ENCODE data around the gene SLIT3. TPM values are rescaled to one million over a fixed set of nuclear protein-coding genes. Genes with fewer than 3 reads are reported as not detected.

Gene SLIT3
- total RNA-seq, 1 donor from 2014 or later: 31.8 TPM

- Mint-ChIP-seq H3K27ac (ENCODE audit: unreplicated experiment) (no peak overlapping the region), H3K4me3 (ENCODE audit: unreplicated experiment) (no peak overlapping the region), H3K4me1 (ENCODE audit: unreplicated experiment) (peaks cover 27% of the 10 kb centered on the region), H3K27me3 (ENCODE audit: unreplicated experiment) (no peaks in the 10 kb centered on the region), H3K9me3 (ENCODE audit: unreplicated experiment) (no peaks in the 10 kb centered on the region), H3K36me3 (ENCODE audit: unreplicated experiment) (no peaks in the 10 kb centered on the region)
- TF ChIP-seq CTCF (IDR thresholded peaks at IDR 0.05): no peak
- no peak for DNase-seq (ENCODE audit: extremely low spot score, unreplicated experiment)
These were observed 123.9 kb downstream of the SLIT3 start for GRCh38 chr5:169176709-169177694.

- no peak for TF ChIP-seq CTCF (IDR thresholded peaks at IDR 0.05)
- no peaks in the 10 kb centered on the region for H3K27me3 Mint-ChIP-seq (ENCODE audit: unreplicated experiment)
- no peaks in the 10 kb centered on the region for H3K36me3 Mint-ChIP-seq (ENCODE audit: unreplicated experiment)
- H3K4me1 Mint-ChIP-seq (ENCODE audit: unreplicated experiment): peaks cover 35% of the 10 kb centered on the region
- no peaks in the 10 kb centered on the region for H3K9me3 Mint-ChIP-seq (ENCODE audit: unreplicated experiment)
- H3K27ac Mint-ChIP-seq (ENCODE audit: unreplicated experiment): no peak overlapping the region
- no peak for DNase-seq (ENCODE audit: extremely low spot score, unreplicated experiment)
- H3K4me3 Mint-ChIP-seq (ENCODE audit: unreplicated experiment): no peak overlapping the region
These were observed 125.2 kb downstream of the SLIT3 start for GRCh38 chr5:169175733-169176132.

- H3K27me3 Mint-ChIP-seq (ENCODE audit: unreplicated experiment): no peaks in the 10 kb centered on the region
- no peaks in the 10 kb centered on the region for H3K9me3 Mint-ChIP-seq (ENCODE audit: unreplicated experiment)
- no peak overlapping the region for H3K4me3 Mint-ChIP-seq (ENCODE audit: unreplicated experiment)
- no peak for DNase-seq (ENCODE audit: extremely low spot score, unreplicated experiment)
- no peak for TF ChIP-seq CTCF (IDR thresholded peaks at IDR 0.05)
- H3K36me3 Mint-ChIP-seq (ENCODE audit: unreplicated experiment): no peaks in the 10 kb centered on the region
- no peak overlapping the region for H3K27ac Mint-ChIP-seq (ENCODE audit: unreplicated experiment)
- H3K4me1 Mint-ChIP-seq (ENCODE audit: unreplicated experiment): peaks cover 42% of the 10 kb centered on the region
These were observed 126.0 kb downstream of the SLIT3 start for GRCh38 chr5:169174923-169175322.

- Mint-ChIP-seq H3K9me3 (ENCODE audit: unreplicated experiment) (no peaks in the 10 kb centered on the region), H3K4me1 (ENCODE audit: unreplicated experiment) (peaks cover 57% of the 10 kb centered on the region), H3K27me3 (ENCODE audit: unreplicated experiment) (no peaks in the 10 kb centered on the region), H3K27ac (ENCODE audit: unreplicated experiment) (peak overlapping the region; percentile 36), H3K36me3 (ENCODE audit: unreplicated experiment) (no peaks in the 10 kb centered on the region), H3K4me3 (ENCODE audit: unreplicated experiment) (no peak overlapping the region)
- DNase-seq (ENCODE audit: extremely low spot score, unreplicated experiment): no peak
- no peak for TF ChIP-seq CTCF (IDR thresholded peaks at IDR 0.05)
These were observed 127.6 kb downstream of the SLIT3 start for GRCh38 chr5:169173372-169173771.

GRCh38 chr5:169171515-169171914 lies 129.4 kb downstream of the SLIT3 start:
- DNase-seq (ENCODE audit: extremely low spot score, unreplicated experiment): no peak
- Mint-ChIP-seq H3K4me1 (ENCODE audit: unreplicated experiment) (peaks cover 65% of the 10 kb centered on the region), H3K27me3 (ENCODE audit: unreplicated experiment) (no peaks in the 10 kb centered on the region), H3K27ac (ENCODE audit: unreplicated experiment) (peak overlapping the region; percentile 81), H3K4me3 (ENCODE audit: unreplicated experiment) (no peak overlapping the region), H3K9me3 (ENCODE audit: unreplicated experiment) (no peaks in the 10 kb centered on the region), H3K36me3 (ENCODE audit: unreplicated experiment) (no peaks in the 10 kb centered on the region)
- TF ChIP-seq CTCF (IDR thresholded peaks at IDR 0.05): no peak
